Measurements from ENCODE around the gene GTF3C2. TPM values are rescaled to one million over a fixed set of nuclear protein-coding genes. Genes with fewer than 3 reads are reported as not detected.

The GTF3C2 gene
- total and polyA plus RNA-seq, 4 donors = 9.7 to 20.6 (median 14.7) TPM

GRCh38 chr2:27347641-27348040 lies 8.9 kb downstream of the GTF3C2 start:
- Histone ChIP-seq H3K4me3 (ENCODE audit: low read depth in 1 of 3, low read length in 3 of 3) (no peak overlapping the region), H3K9ac (ENCODE audit: low read depth in 1 of 2, low read length in 2 of 2) (no peak overlapping the region), H3K4me1 (ENCODE audit: control insufficient read depth in 4 of 4, insufficient read depth in 4 of 4, low read length in 3 of 4) (peaks cover 0 to 3% (median 0%) of the 10 kb centered on the region in 4 donors), H3K27ac (ENCODE audit: low read depth in 1 of 2, low read length in 2 of 2) (no peak overlapping the region), H3K36me3 (ENCODE audit: control insufficient read depth in 4 of 4, insufficient read depth in 3 of 4, low read depth in 1 of 4, low read length in 3 of 4) (peaks cover 2 to 6% (median 4%) of the 10 kb centered on the region in 4 donors), H3K9me3 (ENCODE audit: control insufficient read depth in 4 of 4, low read length in 3 of 4) (no peaks in the 10 kb centered on the region), H3K27me3 (ENCODE audit: control insufficient read depth in 4 of 4, insufficient read depth in 4 of 4, low read length in 3 of 4) (no peaks in the 10 kb centered on the region)
- TF ChIP-seq JUND (IDR thresholded peaks at IDR 0.05) (no peak), FOXA2 (IDR thresholded peaks at IDR 0.05) (no peak), FOXA1 (IDR thresholded peaks at IDR 0.05) (no peak), HNF4A (conservative IDR thresholded peaks at IDR 0.05) (no peak), HNF4G (IDR thresholded peaks at IDR 0.05) (no peak), NR2F2 (IDR thresholded peaks at IDR 0.05) (no peak), YY1 (IDR thresholded peaks at IDR 0.05) (no peak), RAD21 (IDR thresholded peaks at IDR 0.05) (no peak), GABPA (IDR thresholded peaks at IDR 0.05 in 1 of 2, conservative IDR thresholded peaks at IDR 0.05 in 1 of 2) (no peak), TAF1 (conservative IDR thresholded peaks at IDR 0.05) (no peak), EGR1 (IDR thresholded peaks at IDR 0.05; ENCODE audit: low read depth in 2 of 2) (no peak)
- TF ChIP-seq, protein P1, sequence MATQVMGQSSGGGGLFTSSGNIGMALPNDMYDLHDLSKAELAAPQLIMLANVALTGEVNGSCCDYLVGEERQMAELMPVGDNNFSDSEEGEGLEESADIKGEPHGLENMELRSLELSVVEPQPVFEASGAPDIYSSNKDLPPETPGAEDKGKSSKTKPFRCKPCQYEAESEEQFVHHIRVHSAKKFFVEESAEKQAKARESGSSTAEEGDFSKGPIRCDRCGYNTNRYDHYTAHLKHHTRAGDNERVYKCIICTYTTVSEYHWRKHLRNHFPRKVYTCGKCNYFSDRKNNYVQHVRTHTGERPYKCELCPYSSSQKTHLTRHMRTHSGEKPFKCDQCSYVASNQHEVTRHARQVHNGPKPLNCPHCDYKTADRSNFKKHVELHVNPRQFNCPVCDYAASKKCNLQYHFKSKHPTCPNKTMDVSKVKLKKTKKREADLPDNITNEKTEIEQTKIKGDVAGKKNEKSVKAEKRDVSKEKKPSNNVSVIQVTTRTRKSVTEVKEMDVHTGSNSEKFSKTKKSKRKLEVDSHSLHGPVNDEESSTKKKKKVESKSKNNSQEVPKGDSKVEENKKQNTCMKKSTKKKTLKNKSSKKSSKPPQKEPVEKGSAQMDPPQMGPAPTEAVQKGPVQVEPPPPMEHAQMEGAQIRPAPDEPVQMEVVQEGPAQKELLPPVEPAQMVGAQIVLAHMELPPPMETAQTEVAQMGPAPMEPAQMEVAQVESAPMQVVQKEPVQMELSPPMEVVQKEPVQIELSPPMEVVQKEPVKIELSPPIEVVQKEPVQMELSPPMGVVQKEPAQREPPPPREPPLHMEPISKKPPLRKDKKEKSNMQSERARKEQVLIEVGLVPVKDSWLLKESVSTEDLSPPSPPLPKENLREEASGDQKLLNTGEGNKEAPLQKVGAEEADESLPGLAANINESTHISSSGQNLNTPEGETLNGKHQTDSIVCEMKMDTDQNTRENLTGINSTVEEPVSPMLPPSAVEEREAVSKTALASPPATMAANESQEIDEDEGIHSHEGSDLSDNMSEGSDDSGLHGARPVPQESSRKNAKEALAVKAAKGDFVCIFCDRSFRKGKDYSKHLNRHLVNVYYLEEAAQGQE (IDR thresholded peaks at IDR 0.05) = no peak
- TF ChIP-seq, protein P2, sequence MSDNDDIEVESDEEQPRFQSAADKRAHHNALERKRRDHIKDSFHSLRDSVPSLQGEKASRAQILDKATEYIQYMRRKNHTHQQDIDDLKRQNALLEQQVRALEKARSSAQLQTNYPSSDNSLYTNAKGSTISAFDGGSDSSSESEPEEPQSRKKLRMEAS (IDR thresholded peaks at IDR 0.05) = no peak
- no peak for DNase-seq (ENCODE audit: low spot score)
- WGBS = 97% methylated on average over 2 of the region's 2 CpGs

DNA sequence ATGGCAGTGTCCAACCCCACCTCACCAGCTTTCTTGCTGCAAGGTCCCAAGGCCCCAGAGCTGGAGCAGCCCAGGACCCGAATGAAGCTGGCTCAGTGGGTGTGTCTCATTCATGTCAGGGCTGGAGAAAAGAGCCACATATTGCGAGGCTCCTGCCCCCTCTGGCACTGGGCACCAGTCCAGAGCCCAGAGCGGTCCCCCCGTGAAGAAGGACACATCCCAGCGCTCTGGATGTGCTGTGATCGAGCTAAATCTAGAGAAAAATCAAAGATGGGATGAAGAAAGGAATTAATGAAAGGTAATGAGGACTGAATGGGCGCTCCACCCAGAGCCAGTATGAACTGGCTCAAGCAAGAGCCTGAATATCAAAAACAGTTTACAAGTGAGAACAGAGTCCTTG lies 20.4 kb downstream of the GTF3C2 start:
- no peak overlapping the region for H3K9ac ChIP-seq (ENCODE audit: low read depth in 1 of 2, low read length in 2 of 2)
- WGBS = 96% methylated on average over 7 of the region's 7 CpGs
- no peak for DNase-seq (ENCODE audit: low spot score)
- H3K27me3 ChIP-seq (ENCODE audit: control insufficient read depth in 4 of 4, insufficient read depth in 4 of 4, low read length in 3 of 4) = no peaks in the 10 kb centered on the region
- no peak overlapping the region for H3K27ac ChIP-seq (ENCODE audit: low read depth in 1 of 2, low read length in 2 of 2)
- H3K4me3 ChIP-seq (ENCODE audit: low read depth in 1 of 3, low read length in 3 of 3) = no peak overlapping the region
- peaks cover 18 to 66% (median 48%) of the 10 kb centered on the region in 4 donors for H3K36me3 ChIP-seq (ENCODE audit: control insufficient read depth in 4 of 4, insufficient read depth in 3 of 4, low read depth in 1 of 4, low read length in 3 of 4)
- H3K9me3 ChIP-seq (ENCODE audit: control insufficient read depth in 4 of 4, low read length in 3 of 4) = no peaks in the 10 kb centered on the region
- TF ChIP-seq HNF4G (IDR thresholded peaks at IDR 0.05) = no peak
- TF ChIP-seq, protein P3, sequence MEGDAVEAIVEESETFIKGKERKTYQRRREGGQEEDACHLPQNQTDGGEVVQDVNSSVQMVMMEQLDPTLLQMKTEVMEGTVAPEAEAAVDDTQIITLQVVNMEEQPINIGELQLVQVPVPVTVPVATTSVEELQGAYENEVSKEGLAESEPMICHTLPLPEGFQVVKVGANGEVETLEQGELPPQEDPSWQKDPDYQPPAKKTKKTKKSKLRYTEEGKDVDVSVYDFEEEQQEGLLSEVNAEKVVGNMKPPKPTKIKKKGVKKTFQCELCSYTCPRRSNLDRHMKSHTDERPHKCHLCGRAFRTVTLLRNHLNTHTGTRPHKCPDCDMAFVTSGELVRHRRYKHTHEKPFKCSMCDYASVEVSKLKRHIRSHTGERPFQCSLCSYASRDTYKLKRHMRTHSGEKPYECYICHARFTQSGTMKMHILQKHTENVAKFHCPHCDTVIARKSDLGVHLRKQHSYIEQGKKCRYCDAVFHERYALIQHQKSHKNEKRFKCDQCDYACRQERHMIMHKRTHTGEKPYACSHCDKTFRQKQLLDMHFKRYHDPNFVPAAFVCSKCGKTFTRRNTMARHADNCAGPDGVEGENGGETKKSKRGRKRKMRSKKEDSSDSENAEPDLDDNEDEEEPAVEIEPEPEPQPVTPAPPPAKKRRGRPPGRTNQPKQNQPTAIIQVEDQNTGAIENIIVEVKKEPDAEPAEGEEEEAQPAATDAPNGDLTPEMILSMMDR (IDR thresholded peaks at IDR 0.05; ENCODE audit: low read depth, low read length, missing input control) = no peak
- no peak for TF ChIP-seq SP1 (IDR thresholded peaks at IDR 0.05)
- TF ChIP-seq TAF1 (conservative IDR thresholded peaks at IDR 0.05) = no peak
- no peak for TF ChIP-seq JUND (IDR thresholded peaks at IDR 0.05)
- no peak for TF ChIP-seq GABPA (IDR thresholded peaks at IDR 0.05 in 1 of 2, conservative IDR thresholded peaks at IDR 0.05 in 1 of 2)
- TF ChIP-seq YY1 (IDR thresholded peaks at IDR 0.05) = no peak
- no peak for TF ChIP-seq RAD21 (IDR thresholded peaks at IDR 0.05)
- no peak for TF ChIP-seq EGR1 (IDR thresholded peaks at IDR 0.05; ENCODE audit: low read depth in 2 of 2)
- TF ChIP-seq NR2F2 (IDR thresholded peaks at IDR 0.05) = no peak
- TF ChIP-seq, protein P1 (IDR thresholded peaks at IDR 0.05) = no peak
- no peak for TF ChIP-seq FOXA1 (IDR thresholded peaks at IDR 0.05)
- TF ChIP-seq, protein P2 (IDR thresholded peaks at IDR 0.05) = no peak
- no peak for TF ChIP-seq ATF3 (IDR thresholded peaks at IDR 0.05)
- TF ChIP-seq RXRA (IDR thresholded peaks at IDR 0.05) = no peak
- TF ChIP-seq FOXA2 (IDR thresholded peaks at IDR 0.05) = no peak
- no peak for TF ChIP-seq ZBTB33 (IDR thresholded peaks at IDR 0.05)
- no peak for TF ChIP-seq HNF4A (conservative IDR thresholded peaks at IDR 0.05)
- H3K4me1 ChIP-seq (ENCODE audit: control insufficient read depth in 4 of 4, insufficient read depth in 4 of 4, low read length in 3 of 4) = no peaks in the 10 kb centered on the region

All from liver (tissue), 9 donors.